IPS DF 4.7 (cell line): ENCODE data around the gene RHBDL1.

Experiments used
- DNase-seq: peaks from one replicate; pipeline ENCODE4 v3.0.0-alpha.2; 2013; ENCODE audit warnings: low spot score; ENCODE audit errors: extremely low read depth

RHBDL1 gene

DNA sequence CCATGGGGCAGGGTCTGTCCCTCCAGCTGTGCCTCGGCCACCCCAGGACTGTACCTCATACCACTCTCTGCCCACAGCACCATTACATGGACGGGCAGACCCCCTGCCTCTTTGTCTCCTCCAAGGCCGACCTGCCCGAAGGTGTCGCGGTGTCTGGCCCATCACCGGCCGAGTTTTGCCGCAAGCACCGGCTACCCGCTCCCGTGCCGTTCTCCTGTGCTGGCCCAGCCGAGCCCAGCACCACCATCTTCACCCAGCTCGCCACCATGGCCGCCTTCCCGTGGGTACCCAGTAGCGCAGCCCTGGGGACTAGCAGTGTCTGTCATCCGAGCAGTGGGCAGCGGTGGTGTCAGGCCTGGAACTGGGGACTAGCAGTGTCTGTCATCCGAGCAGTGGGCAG, 2.6 kb upstream of the RHBDL1 start:
- DNase-seq, result no peak

DNA sequence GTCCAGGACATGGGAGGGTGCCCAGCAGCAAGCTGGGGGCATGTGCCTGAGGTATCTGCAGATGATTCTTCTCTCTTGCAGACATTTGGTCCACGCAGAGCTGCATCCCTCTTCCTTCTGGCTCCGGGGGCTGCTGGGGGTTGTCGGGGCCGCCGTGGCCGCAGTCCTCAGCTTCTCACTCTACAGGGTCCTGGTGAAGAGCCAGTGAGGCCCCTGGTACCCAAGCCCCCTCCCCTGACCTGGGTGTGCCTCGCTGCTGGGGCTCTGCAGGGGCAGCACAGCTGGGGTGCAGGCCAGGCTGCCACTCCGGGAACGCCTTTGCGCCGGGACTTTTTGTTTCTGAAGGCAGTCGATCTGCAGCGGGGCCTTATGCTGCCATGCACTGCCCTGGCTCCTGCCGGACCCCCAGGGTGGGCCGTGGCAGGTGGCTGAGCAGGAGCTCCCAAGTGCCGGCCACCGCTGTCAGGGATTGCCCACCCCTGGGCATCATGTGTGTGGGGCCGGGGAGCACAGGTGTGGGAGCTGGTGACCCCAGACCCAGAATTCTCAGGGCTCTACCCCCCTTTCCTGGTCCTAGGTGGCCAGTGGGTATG, 2.0 kb upstream of the RHBDL1 start:
- no peak for DNase-seq

DNA sequence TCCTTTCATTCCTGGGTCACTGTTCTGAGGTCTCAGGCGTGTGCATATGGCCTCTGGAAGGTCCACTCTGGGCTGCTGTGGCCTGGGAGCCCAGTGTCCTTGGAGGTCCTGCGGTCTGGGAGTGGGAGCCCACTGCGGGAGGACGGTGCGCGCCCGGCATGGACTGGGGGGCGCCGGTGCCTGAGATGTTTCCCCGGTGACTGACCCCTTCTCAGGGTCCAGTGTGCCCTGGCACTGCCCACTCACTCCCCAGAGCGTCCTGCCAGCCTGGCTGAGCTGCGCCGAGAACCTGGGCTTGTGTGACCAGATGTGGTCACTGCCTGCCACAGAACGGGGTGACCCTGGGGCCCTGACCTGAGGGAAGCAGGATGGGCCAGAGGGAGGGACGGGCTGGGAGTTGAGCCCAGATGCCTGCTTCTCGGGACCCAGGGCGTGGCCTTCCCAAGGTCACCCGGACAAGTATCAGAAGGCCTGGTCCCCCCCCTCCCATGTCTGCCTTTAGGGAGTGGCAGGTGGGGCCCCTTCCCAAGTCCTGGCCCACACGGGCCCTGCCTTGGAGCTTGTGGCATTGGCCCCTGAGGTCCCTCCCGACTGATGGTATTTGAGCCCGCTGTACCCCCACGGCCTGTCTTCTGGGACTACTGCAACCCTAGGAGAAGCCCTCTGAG, 1.1 kb upstream of the RHBDL1 start:
- DNase-seq, result no peak

DNA sequence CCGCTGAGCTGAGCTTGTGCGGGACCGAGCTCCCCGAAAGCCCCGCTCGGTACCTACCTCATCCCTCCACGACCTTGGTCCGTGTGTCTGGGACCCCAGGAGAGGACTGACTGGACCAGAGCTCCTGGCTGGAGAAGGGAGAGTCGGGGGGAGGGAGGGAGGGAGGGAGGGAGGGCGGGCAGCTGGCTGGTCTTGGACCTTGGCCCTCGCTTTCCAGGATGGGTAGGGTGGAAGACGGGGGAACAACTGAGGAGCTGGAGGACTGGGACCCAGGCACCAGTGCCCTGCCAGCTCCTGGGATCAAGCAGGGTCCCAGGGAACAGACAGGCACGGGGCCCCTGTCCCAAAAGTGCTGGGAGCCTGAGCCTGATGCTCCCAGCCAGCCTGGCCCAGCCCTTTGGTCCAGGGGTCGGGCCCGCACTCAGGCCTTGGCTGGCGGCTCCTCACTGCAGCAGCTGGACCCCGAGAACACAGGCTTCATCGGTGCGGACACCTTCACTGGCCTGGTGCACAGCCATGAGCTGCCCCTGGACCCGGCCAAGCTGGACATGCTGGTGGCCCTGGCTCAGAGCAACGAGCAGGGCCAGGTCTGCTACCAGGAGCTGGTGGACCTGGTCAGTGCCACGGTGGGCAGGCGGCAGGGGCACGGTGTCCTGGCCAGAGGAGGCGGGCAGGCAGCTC, 553 bp downstream of the RHBDL1 start:
- no peak for DNase-seq

DNA sequence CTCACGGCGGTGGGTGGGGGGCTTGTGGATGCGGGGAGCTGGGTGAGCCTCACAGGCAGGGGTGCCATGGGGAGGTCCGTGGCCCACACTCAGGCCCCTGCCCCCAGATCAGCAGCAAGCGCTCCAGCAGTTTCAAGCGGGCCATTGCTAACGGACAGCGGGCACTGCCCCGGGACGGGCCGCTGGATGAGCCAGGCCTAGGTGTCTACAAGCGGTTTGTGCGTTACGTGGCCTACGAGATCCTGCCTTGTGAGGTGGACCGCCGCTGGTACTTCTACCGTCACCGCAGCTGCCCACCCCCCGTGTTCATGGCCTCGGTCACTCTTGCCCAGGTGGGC, 1.1 kb downstream of the RHBDL1 start:
- no peak for DNase-seq

DNA sequence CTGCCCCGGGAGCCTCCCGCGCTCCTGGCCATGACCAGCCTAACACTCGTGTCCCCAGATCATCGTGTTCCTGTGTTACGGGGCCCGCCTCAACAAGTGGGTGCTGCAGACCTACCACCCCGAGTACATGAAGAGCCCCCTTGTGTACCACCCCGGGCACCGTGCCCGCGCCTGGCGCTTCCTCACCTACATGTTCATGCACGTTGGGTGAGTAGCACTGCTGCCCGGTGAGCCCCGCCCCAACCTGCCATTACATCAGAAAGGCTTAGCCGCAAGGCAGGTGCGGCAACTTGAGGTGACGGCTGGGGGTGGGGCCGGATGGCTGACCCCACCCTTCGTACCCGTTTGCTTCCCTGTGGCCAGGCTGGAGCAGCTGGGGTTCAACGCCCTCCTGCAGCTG, 1.4 kb downstream of the RHBDL1 start:
- no peak for DNase-seq

DNA sequence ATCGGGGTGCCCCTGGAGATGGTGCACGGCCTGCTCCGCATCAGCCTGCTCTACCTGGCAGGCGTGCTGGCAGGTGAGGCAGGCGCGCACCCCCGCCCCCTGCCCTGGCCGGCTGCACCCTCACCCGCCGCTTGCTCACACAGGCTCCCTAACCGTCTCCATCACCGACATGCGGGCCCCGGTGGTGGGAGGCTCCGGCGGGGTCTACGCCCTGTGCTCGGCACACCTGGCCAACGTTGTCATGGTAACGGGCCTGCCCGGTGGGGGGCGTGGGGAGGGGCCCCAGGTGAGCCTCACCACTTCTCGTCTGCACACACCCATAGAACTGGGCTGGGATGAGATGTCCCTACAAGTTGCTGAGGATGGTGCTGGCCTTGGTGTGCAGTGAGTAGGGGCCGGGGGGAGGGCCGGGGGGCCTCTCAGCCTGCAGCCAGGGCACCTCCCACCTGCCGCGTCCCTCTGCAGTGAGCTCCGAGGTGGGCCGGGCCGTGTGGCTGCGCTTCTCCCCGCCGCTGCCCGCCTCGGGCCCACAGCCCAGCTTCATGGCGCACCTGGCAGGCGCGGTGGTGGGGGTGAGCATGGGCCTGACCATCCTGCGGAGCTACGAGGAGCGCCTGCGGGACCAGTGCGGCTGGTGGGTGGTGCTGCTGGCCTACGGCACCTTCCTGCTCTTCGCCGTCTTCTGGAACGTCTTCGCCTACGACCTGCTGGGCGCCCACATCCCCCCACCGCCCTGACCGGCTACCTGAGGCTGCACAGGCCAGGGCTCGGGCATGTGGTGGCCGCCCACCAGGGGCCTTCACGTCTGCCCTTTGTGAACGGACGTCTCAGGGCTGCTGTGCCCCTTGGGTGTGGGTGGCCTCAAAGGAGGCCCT, 2.1 kb downstream of the RHBDL1 start:
- no peak for DNase-seq

DNA sequence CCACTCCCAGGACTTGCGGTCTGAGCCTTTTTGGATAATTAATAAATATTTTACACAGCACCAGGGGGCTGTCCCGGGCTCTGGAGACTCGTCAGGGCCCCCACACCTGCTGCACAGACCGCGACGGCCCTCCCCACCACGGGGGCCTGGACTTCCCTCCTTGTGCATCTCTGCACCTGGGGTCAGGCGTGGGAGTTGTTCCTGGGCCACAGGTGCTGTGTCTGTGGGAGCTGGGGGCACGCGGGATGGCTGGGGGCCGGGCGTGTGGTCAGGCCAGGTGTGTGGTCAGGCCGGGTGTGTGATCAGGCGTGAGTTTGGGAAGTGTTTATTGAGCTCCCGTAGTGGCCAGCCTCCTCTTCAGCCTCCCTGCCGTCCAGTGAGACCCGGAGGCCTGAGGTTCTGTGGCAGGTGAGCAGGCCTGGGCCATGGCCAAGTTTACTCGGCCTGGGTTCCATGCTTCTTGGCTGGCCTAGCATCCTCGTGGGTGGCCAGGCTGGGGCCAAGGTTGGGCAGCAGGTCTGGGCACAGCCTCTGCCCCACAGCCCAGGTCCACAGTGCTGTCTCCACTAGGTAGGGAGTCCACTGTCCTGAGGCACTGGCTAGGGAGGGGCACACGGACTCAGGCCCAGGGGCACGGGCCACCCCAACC, 2.9 kb downstream of the RHBDL1 start:
- DNase-seq, result no peak

DNA sequence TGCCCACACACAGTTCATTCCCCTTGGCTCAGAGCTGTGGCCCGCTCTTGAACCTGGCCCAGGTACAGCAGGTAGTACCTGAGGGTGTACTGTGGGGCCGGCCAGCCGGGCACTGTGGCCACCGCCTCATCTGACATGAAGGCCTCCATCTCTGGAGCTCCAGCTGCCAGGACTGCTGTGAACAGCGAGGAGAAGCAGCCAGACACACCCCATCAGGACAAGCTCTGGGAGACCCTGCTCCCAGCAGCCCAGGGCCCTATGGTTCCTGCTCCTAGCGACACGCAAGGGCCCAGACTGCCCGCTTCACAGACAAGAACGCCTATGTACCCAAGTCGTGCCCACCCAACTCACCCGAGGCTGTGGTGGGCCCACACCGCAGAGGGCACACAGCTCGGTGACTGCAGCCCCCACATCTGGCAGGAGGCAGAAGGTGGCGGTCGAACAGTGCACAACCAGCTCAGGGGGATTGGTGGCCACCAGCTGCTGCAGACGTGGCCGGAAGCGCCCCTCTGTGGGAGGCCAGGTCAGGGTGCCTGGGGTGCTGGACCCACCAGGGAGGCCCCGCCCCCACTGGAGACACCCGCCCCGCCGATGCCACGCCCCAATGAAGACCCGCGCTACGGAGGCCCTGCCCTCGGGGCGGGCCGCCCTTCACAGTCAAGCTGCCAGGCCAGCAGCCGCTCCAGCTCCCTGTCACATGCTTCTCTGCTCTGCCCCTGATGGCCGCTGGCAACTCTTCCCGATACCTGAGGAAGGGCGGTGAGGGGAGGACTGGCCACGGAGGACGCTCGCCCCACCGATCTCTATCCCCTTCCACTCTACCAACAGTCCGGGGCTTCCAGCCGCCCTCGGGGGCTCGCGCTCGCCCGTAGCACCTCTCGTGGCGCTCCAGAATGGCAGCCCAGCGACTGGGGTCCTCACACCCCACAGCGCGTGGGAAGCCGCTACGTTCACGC, 3.7 kb downstream of the RHBDL1 start:
- DNase-seq, result no peak

DNA sequence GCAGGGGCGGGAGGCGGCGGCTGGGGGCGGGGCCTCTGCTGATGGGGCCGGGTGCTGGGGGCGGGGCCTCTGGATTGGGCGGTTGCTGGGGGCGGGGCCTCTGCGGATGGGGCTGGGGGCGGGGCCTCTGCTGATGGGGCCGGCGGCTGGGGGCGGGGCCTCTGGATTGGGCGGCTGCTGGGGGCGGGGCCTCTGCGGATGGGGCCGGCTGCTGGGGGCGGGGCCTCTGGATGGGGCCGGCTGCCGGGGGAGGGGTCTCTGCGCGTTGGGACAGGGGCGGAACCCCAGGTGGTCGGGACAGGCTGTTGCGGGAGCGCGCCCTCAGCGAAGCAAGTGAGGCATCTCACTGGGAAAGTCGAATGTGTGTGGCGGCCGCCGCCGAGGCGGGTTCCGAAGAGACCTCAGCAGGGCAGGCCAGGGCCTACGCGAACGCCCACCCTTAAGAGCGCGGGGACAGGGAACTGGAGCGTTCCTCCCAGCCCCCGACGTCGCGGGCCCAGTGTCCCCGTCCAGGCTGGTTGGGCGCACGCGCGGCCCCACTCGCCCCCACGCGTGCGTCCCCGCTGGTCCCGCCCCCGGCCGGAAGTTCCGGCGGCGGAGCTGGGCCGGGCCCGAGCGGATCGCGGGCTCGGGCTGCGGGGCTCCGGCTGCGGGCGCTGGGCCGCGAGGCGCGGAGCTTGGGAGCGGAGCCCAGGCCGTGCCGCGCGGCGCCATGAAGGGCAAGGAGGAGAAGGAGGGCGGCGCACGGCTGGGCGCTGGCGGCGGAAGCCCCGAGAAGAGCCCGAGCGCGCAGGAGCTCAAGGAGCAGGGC, 4.5 kb downstream of the RHBDL1 start, which contains the start of gene STUB1:
Gene STUB1, plus strand, starts transcription at position 597 of the 811 bp plus-strand sequence. Its CDS starts 116 bp downstream, at position 713.
- DNase-seq, result no peak

DNA sequence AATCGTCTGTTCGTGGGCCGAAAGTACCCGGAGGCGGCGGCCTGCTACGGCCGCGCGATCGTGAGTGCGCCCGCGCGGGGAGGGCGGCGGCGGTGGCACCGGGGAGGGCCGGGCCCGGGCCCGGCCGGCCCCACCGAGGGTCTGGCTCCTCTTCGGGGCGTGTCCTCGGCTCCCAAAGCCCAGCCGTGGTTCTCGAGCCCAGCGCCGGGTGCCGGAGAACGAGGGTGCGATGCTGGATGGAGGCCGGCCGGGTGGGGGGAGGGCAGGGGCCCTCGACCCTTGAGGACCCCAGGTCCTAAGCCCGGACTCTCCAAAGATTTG, 5.1 kb downstream of the RHBDL1 start:
- no peak for DNase-seq

DNA sequence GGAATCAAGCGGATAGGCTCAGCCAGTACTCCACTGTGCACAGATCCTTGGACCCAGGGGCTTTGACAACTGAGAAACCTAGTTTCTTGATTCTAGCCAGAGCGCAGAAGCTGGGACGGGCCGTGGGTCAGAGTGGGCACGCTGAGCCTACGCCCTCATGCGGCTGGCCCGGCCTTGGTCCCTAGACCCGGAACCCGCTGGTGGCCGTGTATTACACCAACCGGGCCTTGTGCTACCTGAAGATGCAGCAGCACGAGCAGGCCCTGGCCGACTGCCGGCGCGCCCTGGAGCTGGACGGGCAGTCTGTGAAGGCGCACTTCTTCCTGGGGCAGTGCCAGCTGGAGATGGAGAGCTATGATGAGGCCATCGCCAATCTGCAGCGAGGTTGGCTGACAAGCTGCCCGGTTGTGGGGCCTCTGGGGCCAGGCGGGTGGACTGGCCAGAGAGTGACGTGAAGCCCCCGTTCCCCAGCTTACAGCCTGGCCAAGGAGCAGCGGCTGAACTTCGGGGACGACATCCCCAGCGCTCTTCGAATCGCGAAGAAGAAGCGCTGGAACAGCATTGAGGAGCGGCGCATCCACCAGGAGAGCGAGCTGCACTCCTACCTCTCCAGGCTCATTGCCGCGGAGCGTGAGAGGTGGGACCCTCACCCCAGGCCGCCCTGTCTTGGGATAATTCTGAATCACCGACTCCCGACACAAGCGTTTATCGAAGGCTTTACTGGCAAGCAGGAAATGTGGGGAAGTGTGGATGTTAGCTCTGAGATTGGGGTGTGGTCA, 5.7 kb downstream of the RHBDL1 start:
- DNase-seq, result no peak

DNA sequence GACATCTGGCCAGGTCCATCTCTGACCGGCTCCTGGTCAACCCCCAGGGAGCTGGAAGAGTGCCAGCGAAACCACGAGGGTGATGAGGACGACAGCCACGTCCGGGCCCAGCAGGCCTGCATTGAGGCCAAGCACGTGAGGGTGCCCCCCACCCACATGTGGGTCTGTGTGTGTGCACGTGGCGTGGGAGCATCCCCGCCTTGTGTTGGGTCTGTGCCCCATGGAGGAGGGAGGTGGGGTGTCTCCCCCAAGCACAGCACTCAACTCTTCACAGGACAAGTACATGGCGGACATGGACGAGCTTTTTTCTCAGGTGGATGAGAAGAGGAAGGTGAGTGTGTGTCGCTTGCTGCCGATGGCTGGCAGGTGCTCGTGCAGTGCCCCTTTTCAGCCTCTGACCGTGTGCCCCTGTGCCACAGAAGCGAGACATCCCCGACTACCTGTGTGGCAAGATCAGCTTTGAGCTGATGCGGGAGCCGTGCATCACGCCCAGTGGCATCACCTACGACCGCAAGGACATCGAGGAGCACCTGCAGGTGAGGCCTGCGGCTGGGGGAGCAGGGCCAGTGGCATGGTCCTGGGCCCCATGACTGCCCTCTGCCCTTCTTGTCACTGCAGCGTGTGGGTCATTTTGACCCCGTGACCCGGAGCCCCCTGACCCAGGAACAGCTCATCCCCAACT, 6.4 kb downstream of the RHBDL1 start:
- DNase-seq, result no peak

DNA sequence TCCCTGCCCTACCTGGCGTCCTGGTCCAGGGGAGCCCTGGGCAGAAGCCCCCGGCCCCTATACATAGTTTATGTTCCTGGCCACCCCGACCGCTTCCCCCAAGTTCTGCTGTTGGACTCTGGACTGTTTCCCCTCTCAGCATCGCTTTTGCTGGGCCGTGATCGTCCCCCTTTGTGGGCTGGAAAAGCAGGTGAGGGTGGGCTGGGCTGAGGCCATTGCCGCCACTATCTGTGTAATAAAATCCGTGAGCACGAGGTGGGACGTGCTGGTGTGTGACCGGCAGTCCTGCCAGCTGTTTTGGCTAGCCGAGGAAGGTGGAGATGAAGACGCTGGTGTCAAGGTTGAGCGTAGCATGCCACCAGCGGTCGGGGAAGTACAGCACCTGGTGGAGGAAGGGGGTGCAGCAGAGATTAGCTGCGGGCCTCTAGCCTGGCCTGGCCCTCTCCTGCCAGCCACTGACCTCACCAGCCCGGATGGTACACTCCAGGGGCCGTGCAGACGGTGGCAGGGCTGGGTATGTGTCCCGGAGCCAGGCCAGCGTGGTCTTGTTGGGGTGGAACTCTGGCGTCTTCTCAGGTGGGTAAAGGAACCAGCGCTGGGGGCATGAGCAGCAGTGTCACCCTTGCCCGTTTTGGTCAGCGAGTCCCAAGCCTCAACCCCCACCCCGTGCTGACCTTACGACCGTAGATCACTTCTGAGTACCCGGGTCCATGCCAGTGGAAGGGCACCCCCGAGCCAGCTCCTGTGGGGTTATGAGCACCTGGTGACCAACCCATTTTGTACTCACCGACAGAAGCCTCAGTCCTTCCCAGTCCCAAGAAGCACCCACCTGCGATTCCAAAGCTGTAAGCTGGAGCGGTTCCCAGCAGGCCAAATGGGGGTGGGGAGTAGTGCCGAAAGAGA, 7.3 kb downstream of the RHBDL1 start:
- no peak for DNase-seq

DNA sequence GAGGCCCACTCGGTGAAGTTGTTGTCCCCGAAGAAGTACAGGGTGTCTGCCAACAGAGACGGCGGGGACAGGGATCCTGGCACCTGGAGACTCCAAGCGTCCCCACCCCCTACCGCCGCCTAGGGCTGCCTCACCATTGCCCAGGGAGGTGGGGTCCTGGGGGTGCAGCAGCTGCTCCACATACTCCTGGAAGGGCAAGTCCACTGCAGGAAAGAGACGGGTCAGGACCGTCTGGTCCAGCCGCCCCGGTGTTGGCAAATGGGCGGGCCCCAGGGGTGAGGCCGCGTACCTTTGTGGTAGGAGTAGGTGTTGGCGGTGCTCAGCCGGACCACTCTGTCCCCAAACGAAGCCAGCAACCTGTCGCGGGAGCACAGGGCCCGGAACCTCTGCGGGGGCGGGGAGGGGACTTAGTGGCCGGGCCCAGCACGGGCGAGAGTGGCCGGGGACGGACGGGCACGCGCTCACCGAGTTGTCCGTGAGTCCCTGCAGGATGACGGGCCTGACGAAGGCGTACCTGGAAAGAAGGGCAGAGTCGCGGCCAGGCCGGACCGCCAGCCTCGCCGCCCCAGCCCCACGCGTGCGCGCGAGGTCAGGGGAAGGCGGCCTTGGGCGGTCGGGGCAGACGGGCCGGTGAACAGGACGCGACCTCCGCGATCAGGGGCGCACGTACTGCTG, 8.1 kb downstream of the RHBDL1 start:
- no peak for DNase-seq

DNA sequence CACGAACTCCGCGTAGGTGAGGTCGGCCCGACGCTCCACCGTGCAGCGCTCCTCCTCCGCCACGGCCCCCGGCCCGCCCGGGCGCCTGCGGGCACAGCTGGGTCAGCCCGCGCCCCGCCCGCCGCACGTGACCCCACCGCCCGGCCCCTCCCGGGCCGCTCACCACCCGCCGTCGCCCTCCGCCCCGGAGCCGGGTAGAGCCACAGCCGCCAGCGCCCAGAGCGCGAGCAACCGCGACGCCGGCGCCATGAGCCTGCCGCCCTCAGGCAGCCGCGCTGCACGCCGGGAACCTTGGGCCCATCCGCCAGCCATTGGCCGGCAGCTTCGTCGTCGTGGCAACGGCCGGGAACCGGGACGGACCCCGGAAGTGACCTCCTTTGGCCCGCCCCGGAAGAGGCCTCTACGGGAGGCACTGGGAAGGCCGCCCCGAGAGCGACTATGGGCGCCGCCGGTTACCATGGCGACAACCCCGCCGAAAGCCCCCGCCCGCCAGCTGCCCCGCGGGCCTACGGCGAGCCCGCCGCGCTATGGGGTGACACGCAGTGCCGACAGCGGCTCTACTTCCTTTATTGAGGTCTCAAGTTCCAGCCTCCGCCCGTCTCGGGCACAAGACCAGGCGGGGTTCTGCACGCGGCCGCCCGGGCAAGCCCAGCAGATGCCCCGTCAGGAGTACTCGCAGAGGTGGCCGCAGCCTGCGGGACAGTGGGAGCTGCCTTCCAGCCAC, 8.8 kb downstream of the RHBDL1 start, which contains the start of gene JMJD8:
Gene JMJD8, minus strand, starts transcription at position 264 of the 724 bp plus-strand sequence. Its CDS starts 15 bp downstream, at position 249.
- DNase-seq, result no peak
